Mammary epithelial cell (primary cell): ENCODE results near the gene ARMH4.

Experiments
- EZH2 ChIP-seq: IDR thresholded peaks from 2 replicates; pipeline ENCODE4 v1.6.1; 2012; ENCODE audit warnings: low read length, inconsistent platforms, borderline replicate concordance
- TF ChIP-seq, protein P1 (sequence below), 2 donors: IDR thresholded peaks in 1 of 2; conservative IDR thresholded peaks in 1 of 2; 2 replicates each; pipeline ENCODE4 v1.5.1; 2011 to 2012; ENCODE audit warnings: inconsistent platforms in 2 of 2, low read length in 2 of 2, mild to moderate bottlenecking in 2 of 2, control low read depth in 1 of 2, low read depth in 1 of 2; ENCODE audit not compliant: insufficient read depth in 1 of 2; ENCODE audit errors: extremely low read depth in 1 of 2

DNA sequence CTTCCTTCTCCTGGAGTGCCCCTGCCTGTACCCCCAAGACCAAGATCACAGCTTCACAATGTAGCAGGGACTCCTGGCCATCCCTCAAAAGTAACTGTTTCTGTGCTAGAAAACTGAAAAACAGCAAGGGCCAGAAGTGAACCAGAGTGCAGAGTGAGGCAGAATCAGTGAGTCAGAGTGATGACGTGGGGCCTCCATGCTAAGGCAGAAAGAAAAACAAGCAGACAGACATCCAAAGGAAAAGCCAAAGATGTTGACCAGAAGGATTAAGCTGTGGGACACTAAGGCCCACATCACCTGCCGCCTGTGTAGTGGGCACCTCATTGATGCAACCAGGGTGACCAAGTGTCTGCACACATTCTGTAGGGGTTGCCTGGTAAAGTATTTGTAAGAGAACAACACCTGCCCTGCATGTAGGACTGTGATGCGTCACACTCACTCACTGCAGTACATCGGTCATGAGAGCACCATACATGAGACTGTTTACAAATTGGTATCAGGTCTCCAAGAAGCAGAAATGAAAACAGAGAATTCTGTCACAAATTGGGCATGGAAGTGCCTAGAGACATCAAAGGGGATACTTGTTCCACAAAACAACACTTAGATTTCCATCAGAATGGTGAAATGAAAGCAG is 51.2 kb downstream of the ARMH4 start:
- TF ChIP-seq, protein P1, sequence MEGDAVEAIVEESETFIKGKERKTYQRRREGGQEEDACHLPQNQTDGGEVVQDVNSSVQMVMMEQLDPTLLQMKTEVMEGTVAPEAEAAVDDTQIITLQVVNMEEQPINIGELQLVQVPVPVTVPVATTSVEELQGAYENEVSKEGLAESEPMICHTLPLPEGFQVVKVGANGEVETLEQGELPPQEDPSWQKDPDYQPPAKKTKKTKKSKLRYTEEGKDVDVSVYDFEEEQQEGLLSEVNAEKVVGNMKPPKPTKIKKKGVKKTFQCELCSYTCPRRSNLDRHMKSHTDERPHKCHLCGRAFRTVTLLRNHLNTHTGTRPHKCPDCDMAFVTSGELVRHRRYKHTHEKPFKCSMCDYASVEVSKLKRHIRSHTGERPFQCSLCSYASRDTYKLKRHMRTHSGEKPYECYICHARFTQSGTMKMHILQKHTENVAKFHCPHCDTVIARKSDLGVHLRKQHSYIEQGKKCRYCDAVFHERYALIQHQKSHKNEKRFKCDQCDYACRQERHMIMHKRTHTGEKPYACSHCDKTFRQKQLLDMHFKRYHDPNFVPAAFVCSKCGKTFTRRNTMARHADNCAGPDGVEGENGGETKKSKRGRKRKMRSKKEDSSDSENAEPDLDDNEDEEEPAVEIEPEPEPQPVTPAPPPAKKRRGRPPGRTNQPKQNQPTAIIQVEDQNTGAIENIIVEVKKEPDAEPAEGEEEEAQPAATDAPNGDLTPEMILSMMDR (conservative IDR thresholded peaks at IDR 0.05 in 1 of 2, IDR thresholded peaks at IDR 0.05 in 1 of 2; ENCODE audit: extremely low read depth in 1 of 2, insufficient read depth in 1 of 2, low read depth in 1 of 2, low read length in 2 of 2), result no peak
- TF ChIP-seq EZH2, result no peak
